Measurements from ENCODE around the gene ANKDD1A.

DNA sequence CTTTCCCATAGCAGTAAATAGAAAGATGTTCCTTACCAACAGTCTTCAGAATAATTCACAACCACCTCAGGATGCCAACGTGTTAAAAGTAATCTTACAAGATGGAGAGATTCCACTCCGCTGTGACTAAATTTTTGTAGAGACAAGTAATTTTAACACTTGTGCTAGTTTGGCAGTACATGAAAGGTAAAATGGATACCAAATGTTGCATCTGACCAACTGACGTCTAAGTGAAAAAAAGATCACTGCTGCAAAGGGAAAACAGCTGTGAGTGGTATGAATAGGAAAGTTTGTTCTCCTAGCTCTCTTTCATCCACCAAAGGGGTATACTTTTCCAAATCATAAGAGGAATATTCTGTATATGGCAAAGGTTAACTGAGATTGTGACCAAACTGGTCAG is 75.4 kb downstream of the ANKDD1A start:
- TF ChIP-seq, protein P1, sequence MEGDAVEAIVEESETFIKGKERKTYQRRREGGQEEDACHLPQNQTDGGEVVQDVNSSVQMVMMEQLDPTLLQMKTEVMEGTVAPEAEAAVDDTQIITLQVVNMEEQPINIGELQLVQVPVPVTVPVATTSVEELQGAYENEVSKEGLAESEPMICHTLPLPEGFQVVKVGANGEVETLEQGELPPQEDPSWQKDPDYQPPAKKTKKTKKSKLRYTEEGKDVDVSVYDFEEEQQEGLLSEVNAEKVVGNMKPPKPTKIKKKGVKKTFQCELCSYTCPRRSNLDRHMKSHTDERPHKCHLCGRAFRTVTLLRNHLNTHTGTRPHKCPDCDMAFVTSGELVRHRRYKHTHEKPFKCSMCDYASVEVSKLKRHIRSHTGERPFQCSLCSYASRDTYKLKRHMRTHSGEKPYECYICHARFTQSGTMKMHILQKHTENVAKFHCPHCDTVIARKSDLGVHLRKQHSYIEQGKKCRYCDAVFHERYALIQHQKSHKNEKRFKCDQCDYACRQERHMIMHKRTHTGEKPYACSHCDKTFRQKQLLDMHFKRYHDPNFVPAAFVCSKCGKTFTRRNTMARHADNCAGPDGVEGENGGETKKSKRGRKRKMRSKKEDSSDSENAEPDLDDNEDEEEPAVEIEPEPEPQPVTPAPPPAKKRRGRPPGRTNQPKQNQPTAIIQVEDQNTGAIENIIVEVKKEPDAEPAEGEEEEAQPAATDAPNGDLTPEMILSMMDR (conservative IDR thresholded peaks at IDR 0.05; ENCODE audit: low read depth in 2 of 2), result no peak
- no peak for TF ChIP-seq EZH2 (IDR thresholded peaks at IDR 0.05; ENCODE audit: low read depth, unreplicated experiment)
- TF ChIP-seq POLR2AphosphoS5 (IDR thresholded peaks at IDR 0.05; ENCODE audit: low read depth), result no peak
- no peak for TF ChIP-seq EZH2phosphoT487 (IDR thresholded peaks at IDR 0.05; ENCODE audit: unreplicated experiment)
- TF ChIP-seq, protein P2, sequence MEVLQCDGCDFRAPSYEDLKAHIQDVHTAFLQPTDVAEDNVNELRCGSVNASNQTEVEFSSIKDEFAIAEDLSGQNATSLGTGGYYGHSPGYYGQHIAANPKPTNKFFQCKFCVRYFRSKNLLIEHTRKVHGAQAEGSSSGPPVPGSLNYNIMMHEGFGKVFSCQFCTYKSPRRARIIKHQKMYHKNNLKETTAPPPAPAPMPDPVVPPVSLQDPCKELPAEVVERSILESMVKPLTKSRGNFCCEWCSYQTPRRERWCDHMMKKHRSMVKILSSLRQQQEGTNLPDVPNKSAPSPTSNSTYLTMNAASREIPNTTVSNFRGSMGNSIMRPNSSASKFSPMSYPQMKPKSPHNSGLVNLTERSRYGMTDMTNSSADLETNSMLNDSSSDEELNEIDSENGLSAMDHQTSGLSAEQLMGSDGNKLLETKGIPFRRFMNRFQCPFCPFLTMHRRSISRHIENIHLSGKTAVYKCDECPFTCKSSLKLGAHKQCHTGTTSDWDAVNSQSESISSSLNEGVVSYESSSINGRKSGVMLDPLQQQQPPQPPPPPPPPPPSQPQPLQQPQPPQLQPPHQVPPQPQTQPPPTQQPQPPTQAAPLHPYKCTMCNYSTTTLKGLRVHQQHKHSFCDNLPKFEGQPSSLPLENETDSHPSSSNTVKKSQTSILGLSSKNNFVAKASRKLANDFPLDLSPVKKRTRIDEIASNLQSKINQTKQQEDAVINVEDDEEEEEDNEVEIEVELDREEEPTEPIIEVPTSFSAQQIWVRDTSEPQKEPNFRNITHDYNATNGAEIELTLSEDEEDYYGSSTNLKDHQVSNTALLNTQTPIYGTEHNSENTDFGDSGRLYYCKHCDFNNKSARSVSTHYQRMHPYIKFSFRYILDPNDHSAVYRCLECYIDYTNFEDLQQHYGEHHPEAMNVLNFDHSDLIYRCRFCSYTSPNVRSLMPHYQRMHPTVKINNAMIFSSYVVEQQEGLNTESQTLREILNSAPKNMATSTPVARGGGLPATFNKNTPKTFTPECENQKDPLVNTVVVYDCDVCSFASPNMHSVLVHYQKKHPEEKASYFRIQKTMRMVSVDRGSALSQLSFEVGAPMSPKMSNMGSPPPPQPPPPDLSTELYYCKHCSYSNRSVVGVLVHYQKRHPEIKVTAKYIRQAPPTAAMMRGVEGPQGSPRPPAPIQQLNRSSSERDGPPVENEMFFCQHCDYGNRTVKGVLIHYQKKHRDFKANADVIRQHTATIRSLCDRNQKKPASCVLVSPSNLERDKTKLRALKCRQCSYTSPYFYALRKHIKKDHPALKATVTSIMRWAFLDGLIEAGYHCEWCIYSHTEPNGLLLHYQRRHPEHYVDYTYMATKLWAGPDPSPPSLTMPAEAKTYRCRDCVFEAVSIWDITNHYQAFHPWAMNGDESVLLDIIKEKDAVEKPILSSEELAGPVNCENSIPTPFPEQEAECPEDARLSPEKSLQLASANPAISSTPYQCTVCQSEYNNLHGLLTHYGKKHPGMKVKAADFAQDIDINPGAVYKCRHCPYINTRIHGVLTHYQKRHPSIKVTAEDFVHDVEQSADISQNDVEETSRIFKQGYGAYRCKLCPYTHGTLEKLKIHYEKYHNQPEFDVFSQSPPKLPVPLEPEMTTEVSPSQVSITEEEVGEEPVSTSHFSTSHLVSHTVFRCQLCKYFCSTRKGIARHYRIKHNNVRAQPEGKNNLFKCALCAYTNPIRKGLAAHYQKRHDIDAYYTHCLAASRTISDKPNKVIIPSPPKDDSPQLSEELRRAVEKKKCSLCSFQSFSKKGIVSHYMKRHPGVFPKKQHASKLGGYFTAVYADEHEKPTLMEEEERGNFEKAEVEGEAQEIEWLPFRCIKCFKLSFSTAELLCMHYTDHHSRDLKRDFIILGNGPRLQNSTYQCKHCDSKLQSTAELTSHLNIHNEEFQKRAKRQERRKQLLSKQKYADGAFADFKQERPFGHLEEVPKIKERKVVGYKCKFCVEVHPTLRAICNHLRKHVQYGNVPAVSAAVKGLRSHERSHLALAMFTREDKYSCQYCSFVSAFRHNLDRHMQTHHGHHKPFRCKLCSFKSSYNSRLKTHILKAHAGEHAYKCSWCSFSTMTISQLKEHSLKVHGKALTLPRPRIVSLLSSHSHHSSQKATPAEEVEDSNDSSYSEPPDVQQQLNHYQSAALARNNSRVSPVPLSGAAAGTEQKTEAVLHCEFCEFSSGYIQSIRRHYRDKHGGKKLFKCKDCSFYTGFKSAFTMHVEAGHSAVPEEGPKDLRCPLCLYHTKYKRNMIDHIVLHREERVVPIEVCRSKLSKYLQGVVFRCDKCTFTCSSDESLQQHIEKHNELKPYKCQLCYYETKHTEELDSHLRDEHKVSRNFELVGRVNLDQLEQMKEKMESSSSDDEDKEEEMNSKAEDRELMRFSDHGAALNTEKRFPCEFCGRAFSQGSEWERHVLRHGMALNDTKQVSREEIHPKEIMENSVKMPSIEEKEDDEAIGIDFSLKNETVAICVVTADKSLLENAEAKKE (CRISPR knock-in tag; IDR thresholded peaks at IDR 0.05), result no peak
- TF ChIP-seq, protein P3, sequence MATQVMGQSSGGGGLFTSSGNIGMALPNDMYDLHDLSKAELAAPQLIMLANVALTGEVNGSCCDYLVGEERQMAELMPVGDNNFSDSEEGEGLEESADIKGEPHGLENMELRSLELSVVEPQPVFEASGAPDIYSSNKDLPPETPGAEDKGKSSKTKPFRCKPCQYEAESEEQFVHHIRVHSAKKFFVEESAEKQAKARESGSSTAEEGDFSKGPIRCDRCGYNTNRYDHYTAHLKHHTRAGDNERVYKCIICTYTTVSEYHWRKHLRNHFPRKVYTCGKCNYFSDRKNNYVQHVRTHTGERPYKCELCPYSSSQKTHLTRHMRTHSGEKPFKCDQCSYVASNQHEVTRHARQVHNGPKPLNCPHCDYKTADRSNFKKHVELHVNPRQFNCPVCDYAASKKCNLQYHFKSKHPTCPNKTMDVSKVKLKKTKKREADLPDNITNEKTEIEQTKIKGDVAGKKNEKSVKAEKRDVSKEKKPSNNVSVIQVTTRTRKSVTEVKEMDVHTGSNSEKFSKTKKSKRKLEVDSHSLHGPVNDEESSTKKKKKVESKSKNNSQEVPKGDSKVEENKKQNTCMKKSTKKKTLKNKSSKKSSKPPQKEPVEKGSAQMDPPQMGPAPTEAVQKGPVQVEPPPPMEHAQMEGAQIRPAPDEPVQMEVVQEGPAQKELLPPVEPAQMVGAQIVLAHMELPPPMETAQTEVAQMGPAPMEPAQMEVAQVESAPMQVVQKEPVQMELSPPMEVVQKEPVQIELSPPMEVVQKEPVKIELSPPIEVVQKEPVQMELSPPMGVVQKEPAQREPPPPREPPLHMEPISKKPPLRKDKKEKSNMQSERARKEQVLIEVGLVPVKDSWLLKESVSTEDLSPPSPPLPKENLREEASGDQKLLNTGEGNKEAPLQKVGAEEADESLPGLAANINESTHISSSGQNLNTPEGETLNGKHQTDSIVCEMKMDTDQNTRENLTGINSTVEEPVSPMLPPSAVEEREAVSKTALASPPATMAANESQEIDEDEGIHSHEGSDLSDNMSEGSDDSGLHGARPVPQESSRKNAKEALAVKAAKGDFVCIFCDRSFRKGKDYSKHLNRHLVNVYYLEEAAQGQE (IDR thresholded peaks at IDR 0.05; ENCODE audit: unreplicated experiment), result no peak
- TF ChIP-seq, protein P4, sequence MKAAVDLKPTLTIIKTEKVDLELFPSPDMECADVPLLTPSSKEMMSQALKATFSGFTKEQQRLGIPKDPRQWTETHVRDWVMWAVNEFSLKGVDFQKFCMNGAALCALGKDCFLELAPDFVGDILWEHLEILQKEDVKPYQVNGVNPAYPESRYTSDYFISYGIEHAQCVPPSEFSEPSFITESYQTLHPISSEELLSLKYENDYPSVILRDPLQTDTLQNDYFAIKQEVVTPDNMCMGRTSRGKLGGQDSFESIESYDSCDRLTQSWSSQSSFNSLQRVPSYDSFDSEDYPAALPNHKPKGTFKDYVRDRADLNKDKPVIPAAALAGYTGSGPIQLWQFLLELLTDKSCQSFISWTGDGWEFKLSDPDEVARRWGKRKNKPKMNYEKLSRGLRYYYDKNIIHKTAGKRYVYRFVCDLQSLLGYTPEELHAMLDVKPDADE (IDR thresholded peaks at IDR 0.05), result no peak
- no peak for TF ChIP-seq ZNF114 (CRISPR knock-in tag; IDR thresholded peaks at IDR 0.05)
- no peak for TF ChIP-seq JUNB (IDR thresholded peaks at IDR 0.05; ENCODE audit: unreplicated experiment)
- no peak for TF ChIP-seq CREB1 (CRISPR knock-in tag; IDR thresholded peaks at IDR 0.05; ENCODE audit: low read depth)
- TF ChIP-seq STAT1 (IDR thresholded peaks at IDR 0.05; ENCODE audit: unreplicated experiment), result no peak
- no peak for TF ChIP-seq NANOG (IDR thresholded peaks at IDR 0.05; ENCODE audit: borderline replicate concordance)

Data from GM23338 (cell line).